HG03575 (cell line): ENCODE measurements around the gene KIAA0319L.

Source experiments
- ATAC-seq: cut with Tn5 transposase; IDR thresholded peaks from one replicate; pipeline ENCODE4 v1.9.1; 2021; ENCODE audit not compliant: unreplicated experiment, insufficient number of reproducible peaks, low FRiP score; ENCODE audit errors: extremely low read depth

Gene KIAA0319L

DNA sequence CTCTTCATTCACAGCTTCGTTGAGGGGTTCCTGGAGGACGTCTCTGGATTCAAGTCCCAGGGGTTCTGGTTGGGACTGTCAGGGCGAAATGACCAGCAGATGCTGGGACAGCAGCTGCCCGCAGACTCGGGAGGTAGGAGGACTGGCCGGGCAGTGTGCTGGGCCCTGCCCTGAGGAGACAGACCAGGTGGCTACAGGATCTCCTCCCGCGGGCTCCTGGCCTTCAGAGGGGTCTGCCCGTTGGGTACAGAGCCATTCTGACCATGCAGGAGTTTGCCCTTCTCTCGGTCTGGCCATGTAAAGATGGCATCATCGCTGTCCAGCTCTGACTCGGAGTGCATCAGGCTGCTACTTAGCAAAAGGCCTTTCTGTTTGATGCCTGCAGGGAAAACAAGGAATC lies 122.5 kb downstream of the KIAA0319L start:
- no peak for ATAC-seq

- no peak for ATAC-seq
Observed at GRCh38 chr1:35433714-35434113, 123.5 kb downstream of the KIAA0319L start.

GRCh38 chr1:35432231-35432630 lies 125.0 kb downstream of the KIAA0319L start:
- ATAC-seq = no peak

DNA sequence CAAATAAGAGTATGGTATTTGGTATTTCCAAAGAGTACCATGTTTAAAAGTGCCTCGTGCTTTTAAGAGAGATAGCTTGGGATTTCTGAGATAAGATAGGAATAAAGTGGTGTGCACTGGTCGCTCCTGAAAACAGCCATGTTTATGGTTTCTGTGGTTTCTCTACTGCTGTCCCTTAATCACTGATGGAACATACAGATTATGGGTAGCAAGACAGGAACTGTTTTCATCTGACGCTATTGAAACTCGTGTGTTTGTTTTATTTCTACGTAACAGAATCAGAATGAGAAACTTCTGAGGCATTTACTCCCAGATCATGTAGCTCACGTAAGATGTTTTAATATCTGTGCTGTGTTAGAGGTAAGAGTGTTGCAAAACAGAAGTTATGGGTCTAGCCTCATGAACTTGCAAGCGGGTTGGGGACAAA lies 126.0 kb downstream of the KIAA0319L start:
- no peak for ATAC-seq

DNA sequence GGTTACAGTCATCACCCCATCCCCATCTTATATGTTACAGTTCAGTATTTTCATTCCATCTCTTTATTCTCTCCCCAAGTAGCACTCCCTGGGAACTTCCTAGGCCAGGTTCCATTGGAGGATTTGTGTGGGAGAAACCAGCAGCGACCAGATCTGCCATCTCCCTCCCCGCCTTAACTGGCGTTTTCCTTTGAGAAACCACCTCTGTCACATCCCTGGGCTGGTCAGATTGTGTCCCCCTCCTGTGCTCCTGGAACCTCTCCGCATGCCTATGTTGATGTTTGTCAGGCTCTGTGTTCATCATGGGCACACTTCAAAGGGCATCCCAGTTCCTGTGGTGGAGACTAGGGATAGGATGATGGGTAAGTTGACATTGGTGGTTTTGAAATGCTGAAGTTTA lies 126.4 kb downstream of the KIAA0319L start:
- ATAC-seq = no peak

DNA sequence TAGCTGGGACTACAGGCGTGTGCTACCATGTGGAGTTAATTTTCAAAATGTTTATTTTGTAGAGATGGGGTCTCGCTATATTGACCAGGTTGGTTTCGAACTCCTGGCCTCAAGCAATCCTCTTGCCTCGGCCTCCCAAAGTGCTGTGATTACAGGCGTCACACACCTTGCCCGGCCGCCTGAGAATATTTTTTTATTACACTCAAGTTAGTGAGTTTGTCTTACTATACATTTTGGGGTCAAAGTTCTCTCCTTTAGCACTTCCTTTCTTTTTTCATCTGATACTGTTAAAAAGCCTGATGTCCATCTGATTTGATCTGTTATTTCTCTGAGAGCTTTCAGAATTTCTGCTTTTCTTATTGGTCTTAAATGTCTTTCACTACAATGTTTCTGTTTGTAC lies 128.8 kb downstream of the KIAA0319L start:
- no peak for ATAC-seq

GRCh38 chr1:35426097-35426586 lies 131.1 kb downstream of the KIAA0319L start:
- no peak for ATAC-seq

DNA sequence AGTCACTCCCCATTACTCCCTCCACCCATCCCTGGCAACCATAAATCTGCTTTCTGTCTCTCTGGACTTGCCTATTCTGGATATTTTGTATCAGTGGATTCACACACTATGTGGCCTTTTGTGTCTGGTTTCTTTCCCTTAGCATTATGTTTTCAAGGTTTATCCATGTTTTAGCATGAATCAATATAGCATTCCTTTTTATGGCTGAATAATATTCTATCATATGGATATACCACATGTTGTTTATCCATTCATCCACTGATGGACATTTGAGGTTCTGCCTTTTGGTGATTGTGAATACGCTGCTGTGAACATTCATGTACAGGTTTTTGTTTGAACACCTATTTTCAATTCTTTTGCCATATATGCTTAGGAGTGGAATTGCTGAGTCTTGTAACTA lies 148.3 kb downstream of the KIAA0319L start:
- no peak for ATAC-seq

GRCh38 chr1:35407743-35408142 lies 149.5 kb downstream of the KIAA0319L start:
- ATAC-seq = no peak

DNA sequence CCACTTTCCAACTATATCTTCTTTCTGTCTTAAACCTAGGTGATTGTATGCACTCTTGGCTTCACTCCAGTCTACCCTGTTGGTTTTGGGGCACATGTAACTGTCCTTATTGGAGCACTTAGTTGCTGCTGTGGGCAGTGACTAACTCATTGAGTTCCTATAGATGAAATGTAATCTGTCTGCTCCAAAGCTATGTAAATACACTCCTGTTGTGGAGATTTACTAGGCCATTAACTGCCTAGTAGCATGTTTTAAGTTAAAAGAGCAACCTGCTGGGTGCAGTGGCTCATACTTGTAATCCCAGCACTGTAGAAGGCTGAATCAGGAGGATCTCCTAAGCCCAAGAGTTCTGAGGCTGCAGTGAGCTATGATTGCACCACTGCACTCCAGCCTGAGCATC lies 151.1 kb downstream of the KIAA0319L start:
- no peak for ATAC-seq

GRCh38 chr1:35401049-35401448 lies 156.2 kb downstream of the KIAA0319L start:
- ATAC-seq = no peak

DNA sequence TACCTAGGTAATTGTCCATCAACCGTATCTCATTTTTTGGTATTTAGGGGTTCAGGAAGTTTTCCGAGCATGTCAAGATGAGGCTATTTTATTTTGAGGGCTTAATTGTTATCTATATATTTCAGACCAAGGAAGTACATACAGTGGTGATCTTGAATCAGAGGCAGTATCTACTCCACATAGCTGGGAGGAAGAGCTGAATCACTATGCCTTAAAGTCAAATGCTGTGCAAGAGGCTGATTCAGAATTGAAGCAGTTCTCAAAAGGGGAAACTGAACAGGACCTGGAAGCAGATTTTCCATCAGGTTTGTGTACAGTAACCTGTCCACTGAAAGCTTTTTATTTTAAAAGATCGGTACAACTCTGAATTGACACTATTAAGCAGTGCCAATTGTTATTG lies 158.5 kb downstream of the KIAA0319L start:
- no peak for ATAC-seq

DNA sequence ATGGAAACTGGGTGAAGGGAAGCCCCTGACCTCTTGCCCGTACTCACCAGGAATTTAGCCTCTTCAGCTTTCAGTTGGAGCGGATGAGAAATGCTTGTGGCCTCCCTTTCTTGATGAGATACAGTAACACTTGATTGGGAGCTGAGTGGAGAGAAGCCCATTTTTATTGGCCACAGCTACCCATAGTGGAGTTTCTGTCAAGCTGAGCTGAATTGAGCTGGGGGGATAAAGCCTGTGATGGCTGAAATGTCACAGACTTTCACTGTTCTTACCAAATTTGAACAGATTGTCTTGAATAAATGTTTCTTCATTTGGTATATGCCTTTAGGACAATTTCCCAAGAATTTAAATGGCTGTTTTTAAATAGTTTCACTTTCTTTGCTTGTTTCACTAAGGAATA lies 162.8 kb downstream of the KIAA0319L start:
- ATAC-seq = no peak

GRCh38 chr1:35390600-35391494 lies 166.4 kb downstream of the KIAA0319L start:
- ATAC-seq = no peak

DNA sequence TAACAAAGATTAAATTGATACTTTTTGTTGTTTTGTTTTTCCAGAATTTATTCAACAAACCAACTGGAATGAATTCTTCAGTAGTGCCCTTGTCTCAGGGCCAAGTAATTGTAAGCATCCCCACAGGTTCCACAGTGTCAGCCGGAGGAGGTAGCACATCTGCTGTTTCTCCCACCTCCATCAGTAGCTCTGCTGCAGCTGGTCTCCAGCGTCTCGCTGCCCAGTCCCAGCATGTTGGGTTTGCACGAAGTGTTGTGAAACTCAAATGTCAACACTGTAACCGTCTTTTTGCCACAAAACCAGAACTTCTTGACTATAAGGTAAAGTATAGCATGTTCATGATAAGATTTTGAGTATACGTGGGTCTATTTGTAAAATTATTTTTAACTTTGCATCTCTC lies 170.2 kb downstream of the KIAA0319L start:
- no peak for ATAC-seq

DNA sequence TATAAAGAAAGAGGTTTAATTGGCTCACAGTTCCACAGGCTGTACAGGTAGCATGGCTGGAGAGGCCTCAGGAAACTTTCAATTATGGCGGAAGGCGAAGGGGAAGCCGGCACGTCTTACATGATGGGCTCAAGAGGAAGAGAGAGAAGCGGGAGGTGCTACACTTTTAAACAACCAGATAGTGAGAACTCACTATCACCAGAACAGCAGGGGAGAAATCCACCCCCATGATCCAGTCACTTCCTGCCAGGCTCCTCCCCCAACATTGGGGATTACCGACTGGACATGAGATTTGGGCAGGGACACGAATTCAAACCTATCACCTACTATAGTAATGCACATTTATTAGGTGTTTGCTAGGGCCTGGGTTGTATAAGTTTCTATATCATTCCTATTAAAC lies 170.9 kb downstream of the KIAA0319L start:
- ATAC-seq = no peak
